HUDEP-2 (cell line): ENCODE results near the gene MS4A6E.

Source experiments
- DNase-seq, 76 experiments: peaks; one replicate each; lab custom pipeline; 2025; ENCODE audit not compliant: unreplicated experiment in 76 of 76; lab: John Stamatoyannopoulos, UW

MS4A6E gene

GRCh38 chr11:60371386-60371785 is 44.3 kb downstream of the MS4A6E start:
- DNase-seq = no peak

GRCh38 chr11:60371854-60372253 is 44.8 kb downstream of the MS4A6E start:
- no peak for DNase-seq

GRCh38 chr11:60372767-60373166 is 45.7 kb downstream of the MS4A6E start:
- DNase-seq = no peak

- DNase-seq = no peak
Observed at GRCh38 chr11:60375316-60375715, 48.3 kb downstream of the MS4A6E start.

GRCh38 chr11:60376601-60377000 is 49.5 kb downstream of the MS4A6E start:
- no peak for DNase-seq

DNA sequence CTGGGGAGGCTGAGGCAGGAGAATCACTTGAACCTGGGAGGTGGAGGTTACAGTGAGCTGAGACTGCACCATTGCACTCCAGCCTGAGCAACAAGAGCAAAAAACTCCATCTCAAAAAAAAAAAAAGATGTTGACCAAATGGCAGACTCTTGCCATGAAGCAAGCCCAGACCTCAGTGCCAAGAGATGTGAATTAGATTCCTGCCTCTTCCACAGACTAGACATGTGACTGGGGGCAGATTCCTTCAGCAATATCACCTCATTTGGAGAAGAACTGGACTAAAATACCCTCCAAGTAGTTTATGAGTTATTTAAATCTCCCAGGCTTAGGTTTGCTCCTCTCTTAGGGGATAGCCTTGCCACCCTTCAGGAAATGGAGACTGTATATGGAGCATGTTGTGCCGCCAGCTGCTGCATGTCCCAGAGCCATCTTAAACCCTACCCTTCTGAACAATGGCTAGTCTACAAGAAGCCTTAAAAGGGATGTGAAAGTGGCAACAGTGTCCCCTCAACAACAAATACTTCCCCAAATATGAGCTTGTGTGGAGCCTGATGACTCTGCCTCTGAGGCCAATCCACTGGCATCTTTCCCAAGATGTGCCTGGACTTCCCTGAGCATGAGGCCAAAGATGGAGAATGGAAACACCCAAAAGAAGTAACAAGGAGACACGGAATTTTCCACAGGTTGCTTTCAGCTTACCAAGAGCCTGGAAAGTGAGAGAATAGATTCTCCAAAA is 50.5 kb downstream of the MS4A6E start:
- no peak for DNase-seq

DNA sequence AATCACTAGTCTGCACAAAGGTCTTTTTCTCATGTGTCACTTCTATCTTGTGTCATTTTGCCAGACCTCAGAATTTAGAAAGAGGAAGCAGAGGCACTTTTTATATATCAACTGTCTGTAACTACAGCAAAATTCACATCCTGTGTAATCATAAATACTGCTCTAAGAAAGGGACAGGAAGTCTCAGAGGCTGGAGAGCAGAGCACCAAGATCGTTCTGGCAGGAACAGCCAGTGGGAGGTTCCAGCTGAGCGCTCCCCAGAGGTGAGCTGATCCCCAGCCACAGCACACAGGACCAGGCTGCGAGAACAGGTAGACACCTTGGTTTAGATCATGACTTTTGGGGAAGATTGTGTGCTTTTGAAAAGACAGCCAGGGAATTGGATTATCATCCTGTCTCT is 51.3 kb downstream of the MS4A6E start, which contains the start of gene MS4A7:
TSS of gene MS4A7 (plus strand) at position 179 of the 400 bp plus-strand sequence. CDS start 4,610 bp downstream, outside the sequence.
- DNase-seq = no peak

- DNase-seq = no peak
Observed at GRCh38 chr11:60389279-60389910, 62.3 kb downstream of the MS4A6E start.

DNA sequence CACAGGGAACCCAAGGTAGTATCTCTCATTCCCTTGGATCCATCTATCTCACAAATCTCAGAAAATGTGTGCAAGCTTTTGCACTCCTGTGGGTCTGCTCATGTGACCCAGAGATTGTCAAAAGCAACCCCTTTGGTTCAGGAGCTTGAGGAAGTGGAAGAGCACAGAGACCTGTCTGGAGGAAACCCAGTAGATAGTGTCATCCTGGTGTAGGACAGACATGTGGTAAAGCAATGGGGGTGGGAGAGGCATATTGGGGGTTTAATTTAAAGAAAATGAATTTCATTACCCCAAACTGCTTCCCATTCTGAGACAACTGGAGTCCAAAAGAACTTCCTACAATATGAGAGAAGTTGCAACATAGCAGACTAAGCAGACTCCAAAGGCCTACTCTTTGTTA is 63.4 kb downstream of the MS4A6E start:
- no peak for DNase-seq
